ENCODE measurements around the gene ATG5. TPM values are rescaled to one million over a fixed set of nuclear protein-coding genes. Genes with fewer than 3 reads are reported as not detected.

Gene ATG5
- total and polyA plus RNA-seq, 9 of the 15 experiments (the other 6 are each of a cell fraction or from before 2014, with no cell fraction given), result 29.0 to 80.0 (median 53.2) TPM

- peak; percentile 23 for FAIRE-seq
- no peak overlapping the region for H2AFZ ChIP-seq (ENCODE audit: low read depth, low read length)
- POLR2A ChIA-PET, result interaction anchor here (0.6 to 1.0 kb wide), 3 partner anchors 34 to 127 kb away, joined by 3 read pairs; no protein-coding TSS in a partner anchor
Measured at GRCh38 chr6:106252687-106253086, 72.9 kb downstream of the ATG5 start.

More at GRCh38 chr6:106252687-106253086, 72.9 kb downstream of the ATG5 start:
- Histone ChIP-seq H3K9me3 (replicated peaks; ENCODE audit: control insufficient read depth, insufficient read depth, low read depth, low read length) (no peaks in the 10 kb centered on the region), H3K4me1 (replicated peaks in 1 of 2; ENCODE audit: control insufficient read depth in 2 of 2, insufficient read depth in 2 of 2, low read length in 2 of 2) (peaks cover 0 to 6% of the 10 kb centered on the region in 2 experiments; a peak in 1 of 5 replicates), H3K79me2 (ENCODE audit: control insufficient read depth, insufficient read depth, low read length) (peaks cover 40% of the 10 kb centered on the region), H3K9ac (ENCODE audit: insufficient read depth in 1 of 2, low read depth in 2 of 2, low read length in 2 of 2) (no peak overlapping the region), H3K36me3 (ENCODE audit: control insufficient read depth, insufficient read depth, low read length) (peaks cover 17% of the 10 kb centered on the region), H3K4me2 (ENCODE audit: insufficient read depth, low read length) (no peak overlapping the region), H3K27me3 (ENCODE audit: control insufficient read depth in 2 of 2, insufficient read depth in 2 of 2, low read length in 2 of 2) (no peaks in the 10 kb centered on the region), H4K20me1 (replicated peaks; ENCODE audit: control insufficient read depth, insufficient read depth, low read length) (no peaks in the 10 kb centered on the region; the same call in 1 of the 2 replicates), H3K4me3 (no peak overlapping the region), H3K9me1 (ENCODE audit: control insufficient read depth, insufficient read depth, low read length) (no peaks in the 10 kb centered on the region), H3K27ac (ENCODE audit: extremely low read depth, low read depth, low read length) (no peak overlapping the region)
- no TSS peak for BruUV-seq (replicated peaks)
- CTCF ChIA-PET (ENCODE audit: low intra/inter-chr PET ratio), result no interaction called here
- 96% methylated on average over 2 of the region's 2 CpGs for WGBS (ENCODE audit: insufficient coverage, low coverage, missing lambda C conversion rate)
- TF ChIP-seq CHD2 (IDR thresholded peaks at IDR 0.05; ENCODE audit: low read depth, low read length) (no peak), GABPB1 (CRISPR knock-in tag; IDR thresholded peaks at IDR 0.05) (no peak), KDM4B (IDR thresholded peaks at IDR 0.05; ENCODE audit: borderline replicate concordance in 2 of 2, low read depth in 1 of 2) (no peak), SUPT5H (IDR thresholded peaks at IDR 0.05) (no peak), TARDBP (IDR thresholded peaks at IDR 0.05) (no peak), ZNF140 (CRISPR knock-in tag; IDR thresholded peaks at IDR 0.05) (no peak), SP1 (CRISPR knock-in tag; IDR thresholded peaks at IDR 0.05) (no peak), ZNF551 (CRISPR knock-in tag; IDR thresholded peaks at IDR 0.05) (no peak), ZFX (CRISPR knock-in tag; IDR thresholded peaks at IDR 0.05) (no peak), MBD1 (CRISPR knock-in tag; IDR thresholded peaks at IDR 0.05) (no peak), SRSF9 (IDR thresholded peaks at IDR 0.05; ENCODE audit: borderline replicate concordance, low read depth, low read length) (no peak), RFX1 (IDR thresholded peaks at IDR 0.05) (no peak), ELF1 (tag; IDR thresholded peaks at IDR 0.05) (no peak), U2AF2 (optimal IDR thresholded peaks at IDR 0.05; ENCODE audit: low read depth, low read length) (no peak), ZNF655 (CRISPR knock-in tag; IDR thresholded peaks at IDR 0.05) (no peak), NR2C2 (CRISPR knock-in tag; IDR thresholded peaks at IDR 0.05) (no peak), NR2C2 (tag; IDR thresholded peaks at IDR 0.05) (no peak), FOS (IDR thresholded peaks at IDR 0.05; ENCODE audit: extremely low read depth, insufficient read length) (no peak), PHF20 (IDR thresholded peaks at IDR 0.05; ENCODE audit: partially characterized antibody) (no peak)
- in situ Hi-C loops (cut with MboI), result no loop called here
- intact Hi-C loops (cut with micrococcal nuclease), result no loop called here
- DNase-seq (ENCODE audit: extremely low read depth in 1 of 4, low spot score in 3 of 4) (no peak), ATAC-seq (no peak)

Measured in K562 (cell line).